ENCODE measurements around the gene NACAD. TPM values are rescaled to one million over a fixed set of nuclear protein-coding genes. Genes with fewer than 3 reads are reported as not detected.

NACAD gene
- 1.5 and 2.3 TPM in 2 replicates for total RNA-seq

GRCh38 chr7:45088821-45089340 lies at the start of gene NACAD:
Gene NACAD, minus strand, starts transcription at chr7:45088969. Its CDS starts 75 bp downstream, at chr7:45088894.

GRCh38 chr7:45111298-45112223 lies 22.8 kb upstream of the NACAD start, which contains the start of gene TBRG4:
Gene TBRG4, minus strand, starts transcription at chr7:45111697. Its CDS starts 2,460 bp downstream, at chr7:45109237.

Other genes starting within 250 kb of the NACAD start
- 83.8 and 139 TPM in 2 replicates for gene H2AZ2, start 240.9 kb downstream of the NACAD start, total RNA-seq
- 7.6 and 13.1 TPM in 2 replicates for gene PURB, start 203.4 kb downstream of the NACAD start, total RNA-seq
- not detected in 2 replicates for gene MYO1G, start 110.0 kb downstream of the NACAD start, total RNA-seq
- gene CCM2, start 88.8 kb downstream of the NACAD start, total RNA-seq = 43.9 and 49.1 TPM in 2 replicates
- 46.5 and 63.0 TPM in 2 replicates for gene TBRG4, start 22.7 kb upstream of the NACAD start, total RNA-seq
- gene RAMP3, start 68.8 kb upstream of the NACAD start, total RNA-seq = not detected in 2 replicates

All from cardiac atrium fibroblast (primary cell).